ENCODE data around the gene IDI2.
"Not testable (repeated sequence)": the region's sequence is repeated elsewhere in the genome, so short reads cannot be mapped to it uniquely, and the experiment has no call there.

IDI2 gene

DNA sequence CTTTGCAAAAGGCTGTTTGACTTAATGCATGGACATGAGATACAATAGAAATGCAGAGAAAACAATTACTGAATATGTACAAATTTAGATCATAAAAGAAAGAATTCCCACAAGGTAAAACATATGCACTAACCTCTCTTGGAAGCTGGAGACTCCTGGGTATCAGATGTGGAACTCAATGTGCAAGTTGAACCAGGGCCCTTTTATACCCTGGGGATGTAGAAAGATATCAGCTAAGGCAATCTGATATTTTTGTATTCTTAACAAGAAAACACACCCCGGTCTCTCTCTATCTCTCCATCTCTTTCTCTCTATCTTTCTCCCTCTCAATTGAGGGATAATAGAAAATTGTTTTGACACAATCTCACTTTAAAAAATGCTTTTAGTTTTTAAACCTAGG, at the start of gene IDI2:
IDI2 (minus strand) TSS at position 177 of the 400 bp plus-strand sequence. CDS start 1,136 bp downstream, outside the sequence.
- DNase-seq, result no peak

DNA sequence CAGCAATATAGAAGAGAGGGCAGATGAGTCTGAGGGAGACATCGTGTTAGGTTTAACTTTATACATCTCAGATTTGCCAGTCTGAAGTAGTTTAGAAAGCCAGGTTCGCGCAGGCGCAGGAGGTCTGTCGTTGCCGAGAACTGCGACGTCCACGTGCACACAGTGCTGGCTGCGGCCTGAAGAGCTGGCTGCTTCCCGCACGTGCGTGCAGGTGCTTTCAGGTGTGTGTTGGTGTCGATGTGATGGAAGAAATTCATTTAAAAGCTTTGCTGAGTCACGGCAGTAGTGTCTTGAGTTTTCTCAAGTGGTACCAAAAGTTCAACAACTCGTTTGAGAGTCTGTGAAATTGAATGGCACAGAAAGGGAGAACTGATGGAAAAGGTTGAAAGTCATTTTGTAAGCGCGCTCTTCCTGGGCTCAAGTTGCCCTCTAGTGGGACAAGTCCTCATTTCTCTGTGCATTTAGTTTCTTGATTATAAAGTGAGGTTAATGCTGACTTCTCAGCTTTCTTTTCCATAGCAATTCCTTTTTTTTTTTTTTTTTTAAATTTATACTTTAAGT, 49.2 kb upstream of the IDI2 start:
- DNase-seq, result no peak

DNA sequence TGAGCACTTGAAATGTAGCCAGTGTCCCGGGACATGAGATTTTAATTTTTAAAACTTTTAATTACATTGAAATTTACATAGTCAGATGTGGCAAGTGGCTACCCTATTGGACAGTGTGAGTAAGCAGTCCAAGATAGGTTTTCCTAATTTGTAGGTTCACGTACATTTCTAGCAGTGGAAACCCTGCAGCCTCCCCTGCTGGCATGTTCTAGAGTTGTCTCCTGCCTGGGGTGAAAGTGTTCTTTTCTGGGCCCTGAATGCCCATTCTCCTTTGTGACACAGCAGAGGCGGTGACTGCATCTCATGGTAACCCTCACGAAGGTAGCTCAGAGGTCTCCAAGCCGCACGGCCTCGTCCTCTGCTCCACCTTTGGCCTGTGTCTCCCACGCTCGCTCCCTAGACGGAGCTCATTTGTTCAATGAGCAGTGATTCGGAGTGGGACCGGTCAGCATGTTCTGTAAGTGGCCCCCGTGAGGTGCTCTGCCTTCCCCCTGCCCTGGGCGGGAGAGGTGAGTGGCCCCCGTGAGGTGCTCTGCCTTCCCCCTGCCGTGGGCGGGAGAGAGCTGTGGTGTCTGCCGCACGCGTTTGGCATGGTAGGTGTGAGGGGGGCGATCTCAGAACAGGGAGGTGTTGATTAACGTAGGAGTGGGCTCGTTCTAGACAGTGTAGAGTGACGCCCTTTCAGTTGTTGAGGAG, 48.5 kb upstream of the IDI2 start:
- DNase-seq, result no peak

DNA sequence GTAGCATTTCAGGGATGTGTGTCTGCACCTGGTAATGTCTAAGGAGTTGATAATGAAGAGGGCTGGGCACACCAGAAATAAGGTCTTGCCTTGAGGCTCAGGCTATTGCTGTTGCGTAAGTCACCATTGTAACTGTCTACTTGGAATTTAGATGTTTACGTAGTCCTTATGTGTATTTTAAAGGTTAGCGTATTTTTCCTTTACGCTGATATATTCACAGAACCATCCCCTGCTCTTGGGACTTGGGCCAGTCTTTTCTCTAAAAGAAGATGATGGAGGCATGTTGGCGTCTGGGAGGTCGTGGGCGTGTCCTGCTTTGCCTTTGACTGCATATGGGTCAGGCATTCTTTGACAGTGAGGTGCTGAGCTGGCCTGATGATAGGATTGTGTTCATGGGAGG, 45.3 kb upstream of the IDI2 start:
- DNase-seq, result no peak

DNA sequence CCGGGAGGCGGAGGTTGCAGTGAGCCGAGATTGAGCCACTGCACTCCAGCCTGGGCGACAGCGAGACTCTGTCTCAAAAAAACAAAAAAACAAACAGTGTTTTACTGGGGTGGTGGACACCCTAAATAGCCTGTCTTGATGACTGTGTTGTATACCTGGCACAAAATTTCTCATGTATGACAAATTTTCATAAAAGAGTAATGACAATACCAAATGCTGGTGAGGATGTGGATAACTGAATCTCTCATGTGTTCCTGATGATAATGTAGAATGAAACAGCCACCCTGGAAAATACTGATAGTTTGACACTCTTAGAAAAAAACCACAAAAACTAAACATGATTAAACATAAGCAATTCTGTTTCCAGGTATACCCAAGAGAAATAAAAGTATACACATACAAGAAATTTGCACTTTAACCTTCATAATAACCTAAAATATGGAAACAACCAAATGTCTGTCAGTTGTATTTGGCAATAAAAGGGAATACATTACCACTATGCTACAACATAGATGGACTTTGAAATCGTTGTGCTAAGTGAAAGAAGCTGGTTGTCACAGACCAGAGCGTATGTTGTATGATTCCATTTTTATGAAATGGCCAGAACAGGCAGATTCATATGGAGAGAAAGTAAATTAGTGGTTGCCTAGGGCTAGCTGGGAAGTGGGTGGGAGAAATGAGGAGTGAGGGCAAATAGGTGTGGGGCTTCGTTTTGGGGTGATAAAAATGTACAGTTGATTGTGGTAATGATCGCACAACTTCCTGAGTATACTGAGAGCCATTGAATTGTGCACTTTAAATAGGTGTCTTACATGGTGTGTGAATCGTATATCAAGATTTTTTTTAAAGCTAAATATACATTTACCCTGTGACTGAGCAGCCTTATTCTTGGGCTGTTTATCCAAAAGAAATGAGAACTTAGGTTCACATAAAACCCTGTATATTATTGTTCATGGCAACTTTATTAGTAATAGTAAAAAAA, 43.0 kb upstream of the IDI2 start:
- DNase-seq, result no peak

DNA sequence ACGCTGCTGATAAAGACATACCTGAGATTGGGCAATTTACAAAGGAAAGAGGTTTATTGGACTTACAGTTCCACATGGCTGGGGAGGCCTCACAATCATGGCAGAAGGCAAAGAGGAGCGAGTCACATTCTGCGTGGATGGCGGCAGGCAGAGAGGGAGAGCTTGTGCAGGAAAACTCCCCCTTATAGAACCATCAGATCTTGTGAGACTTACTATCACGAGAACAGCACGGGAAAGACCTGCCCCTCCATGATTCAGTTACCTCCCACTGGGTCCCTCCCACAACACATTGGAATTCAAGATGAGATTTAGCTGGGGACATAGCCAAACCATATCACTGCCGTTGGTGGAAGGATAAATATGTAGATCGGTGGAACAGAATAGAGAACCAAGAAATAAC, 41.1 kb upstream of the IDI2 start:
- not testable (repeated sequence) for DNase-seq

DNA sequence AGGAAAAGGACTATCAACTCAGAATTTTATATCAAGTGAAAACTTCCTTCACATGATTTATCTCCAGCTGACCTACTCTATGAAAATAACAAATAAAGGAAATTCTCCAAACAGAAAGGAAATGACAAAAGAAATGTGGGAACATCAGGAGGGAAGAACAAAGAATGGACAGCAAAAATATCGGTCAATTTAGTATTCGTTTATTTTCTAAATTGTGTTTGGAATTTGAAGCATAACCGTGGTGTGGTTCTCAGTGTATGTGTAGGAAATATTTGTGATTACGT, 39.2 kb upstream of the IDI2 start:
- DNase-seq, result no peak

DNA sequence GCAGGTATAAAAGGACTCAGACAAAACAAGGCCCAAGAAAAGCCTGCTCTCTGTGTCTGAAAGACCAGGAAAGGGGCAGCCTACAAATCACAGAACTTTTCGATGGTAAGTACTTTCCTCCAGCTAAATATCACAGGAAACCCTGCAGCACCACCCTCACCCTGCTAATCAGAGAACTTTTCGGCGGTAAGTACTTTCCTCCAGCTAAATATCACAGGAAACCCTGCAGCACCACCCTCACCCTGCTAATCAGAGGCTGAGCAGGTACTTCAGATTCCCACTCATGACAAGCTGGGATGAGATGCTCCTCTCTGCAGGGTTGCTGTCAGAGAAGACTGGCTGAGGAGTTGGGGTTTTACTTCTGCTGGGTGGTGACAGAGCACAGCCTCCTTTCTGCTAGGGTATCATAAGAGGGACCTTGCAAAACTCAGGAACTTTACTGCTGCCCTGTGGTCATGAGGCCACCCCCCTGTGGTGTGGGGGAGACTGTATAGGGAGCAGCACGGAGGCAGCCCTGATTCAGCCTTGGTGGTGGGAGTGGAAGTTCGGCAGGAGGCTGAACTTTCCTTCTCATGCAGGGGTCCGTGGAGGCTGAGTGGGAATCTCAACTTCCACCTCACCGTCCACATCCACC, 37.7 kb upstream of the IDI2 start:
- DNase-seq, result peak in 1 of 2 experiments; percentile 42

DNA sequence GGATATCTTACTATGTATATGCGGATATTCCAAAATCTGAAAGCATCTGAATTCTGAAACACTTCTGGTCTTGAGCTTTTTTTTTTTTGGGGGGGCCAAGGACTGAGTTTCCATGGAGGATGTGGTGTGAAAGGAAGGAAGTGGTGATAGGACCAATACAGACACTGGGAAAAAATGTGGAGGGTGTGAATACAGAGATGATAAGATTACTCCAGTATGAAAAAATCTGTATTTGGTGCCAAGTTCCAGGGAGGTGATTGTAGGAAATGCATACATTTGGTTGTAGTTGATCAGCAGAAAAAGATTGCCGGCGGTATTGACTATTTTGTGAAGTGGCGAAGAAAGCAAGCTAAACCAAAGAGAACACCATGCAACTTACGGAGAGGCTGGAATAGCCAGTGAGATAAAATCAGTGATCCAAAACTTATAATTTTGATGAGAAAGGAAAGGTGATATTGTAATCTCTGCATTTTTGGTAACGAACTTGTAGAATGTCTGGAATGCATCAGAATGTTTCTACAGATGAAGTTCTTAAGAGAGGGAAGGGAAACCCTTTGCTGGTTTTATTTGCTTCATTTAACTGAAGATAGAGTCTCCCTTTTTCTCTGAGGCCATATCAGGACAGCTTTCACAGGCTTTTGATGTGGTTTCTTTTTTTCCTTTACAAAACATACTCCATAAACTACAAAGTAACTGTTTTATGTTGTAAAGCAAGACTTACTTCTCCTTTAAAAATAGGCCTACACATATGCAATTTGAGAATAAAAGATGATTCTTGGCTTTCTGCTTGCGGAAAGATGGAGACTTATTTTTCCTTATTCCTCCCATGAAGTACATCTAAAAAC, 36.5 kb upstream of the IDI2 start:
- no peak for DNase-seq

DNA sequence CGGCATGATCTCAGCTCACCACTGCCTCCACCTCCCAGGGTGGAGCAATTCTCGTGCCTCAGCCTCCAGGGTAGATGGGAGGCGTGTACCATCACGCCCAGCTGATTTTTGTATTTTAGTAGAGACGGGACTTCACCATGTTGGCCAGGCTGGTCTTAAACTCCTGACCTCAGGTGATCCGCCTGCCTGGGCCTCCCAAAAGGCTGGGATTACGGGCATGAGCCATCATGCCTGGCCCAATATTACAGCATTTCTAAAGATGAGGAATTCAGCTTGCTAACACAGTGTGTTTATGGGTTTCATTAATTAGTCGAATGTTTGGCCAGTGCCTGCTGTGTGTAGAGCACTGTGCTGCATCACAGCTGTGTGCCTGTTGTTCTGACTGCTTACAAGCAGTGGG, 34.2 kb upstream of the IDI2 start:
- no peak for DNase-seq

DNA sequence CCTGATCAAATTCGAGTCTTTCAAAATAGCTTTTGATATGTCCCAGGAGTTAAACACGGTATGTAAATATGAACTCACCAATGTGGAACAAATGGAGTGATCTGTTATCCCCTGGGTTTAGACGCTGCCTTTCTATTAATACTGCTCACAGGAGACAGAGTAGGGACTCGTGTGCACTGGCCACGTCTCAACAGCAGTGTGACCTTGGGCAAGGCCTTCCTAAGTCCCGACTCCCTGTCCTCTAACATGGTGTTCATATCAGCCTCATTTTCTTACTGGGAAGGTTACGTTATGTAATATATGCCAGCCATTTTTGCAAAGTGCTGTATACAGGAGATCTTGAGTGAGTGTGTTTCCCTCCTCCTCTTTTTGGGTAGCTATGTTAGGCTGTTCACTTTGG, 32.4 kb upstream of the IDI2 start:
- no peak for DNase-seq

DNA sequence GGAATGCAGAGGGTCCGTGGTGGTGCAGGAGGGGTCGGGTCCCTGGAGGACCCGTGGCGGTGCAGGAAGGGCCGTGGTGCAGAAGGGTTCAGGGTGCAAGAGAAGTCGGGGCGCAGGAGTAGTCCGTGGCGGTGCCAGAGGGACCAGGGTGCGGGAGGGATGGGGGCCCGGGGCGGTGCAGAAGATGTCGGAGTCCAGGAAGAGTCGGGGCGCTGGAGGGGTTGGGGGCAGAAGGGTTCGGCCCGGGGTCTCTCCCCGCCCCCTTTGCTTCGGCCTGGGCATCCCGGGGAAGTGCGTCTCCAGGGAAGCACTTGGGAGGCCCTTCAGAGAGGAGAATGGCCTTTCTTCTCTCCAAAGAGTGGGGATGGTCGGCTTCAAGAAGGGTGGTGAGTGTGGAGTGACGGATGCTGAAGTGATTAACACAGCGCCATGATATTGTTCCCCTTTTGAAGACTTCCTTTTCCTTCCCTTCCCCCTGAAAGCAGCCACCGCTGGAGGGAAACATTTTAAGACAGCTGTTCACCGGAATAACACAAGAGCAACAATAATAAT, 31.5 kb upstream of the IDI2 start:
- no peak for DNase-seq

DNA sequence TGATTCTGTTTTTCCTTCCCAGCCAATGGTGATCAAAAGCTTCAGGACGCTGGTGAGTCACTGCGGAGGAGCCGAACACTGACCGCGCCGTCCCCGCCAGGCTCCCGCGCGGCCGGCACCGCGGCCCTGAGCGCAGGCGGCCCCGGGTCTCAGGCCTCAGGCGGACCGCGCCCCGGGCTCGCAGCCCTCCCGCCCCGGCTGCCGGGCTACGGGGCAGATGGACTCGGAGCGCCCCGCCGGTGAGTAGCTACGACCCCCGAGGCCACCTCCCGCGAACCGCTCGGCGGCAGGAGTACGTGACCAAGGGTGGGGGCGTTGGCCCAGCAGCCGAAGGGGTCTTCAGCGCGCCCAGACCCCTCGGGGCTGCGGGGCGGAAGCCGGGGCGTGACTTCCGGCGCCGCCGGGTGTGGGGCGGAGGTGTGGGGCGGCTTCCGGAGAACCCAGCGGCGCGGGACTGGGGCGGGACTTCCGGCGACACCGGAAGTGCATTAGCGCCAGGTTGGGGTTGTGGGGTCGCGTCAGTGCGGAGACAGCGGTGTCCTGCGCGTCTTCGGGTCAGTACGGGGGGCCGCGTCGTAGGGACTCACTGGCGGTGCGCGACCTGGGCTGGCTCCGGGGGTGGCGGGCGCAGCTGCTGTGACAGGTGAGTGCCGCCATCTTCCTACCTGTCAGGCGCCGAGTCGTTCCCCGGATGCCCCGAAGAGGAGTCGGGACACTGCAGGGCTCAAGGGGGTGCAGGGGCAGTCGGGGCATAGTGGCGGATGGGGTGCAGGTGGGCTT, 30.9 kb upstream of the IDI2 start, which contains the start of gene WDR37:
WDR37 (plus strand) TSS at position 60 of the 780 bp plus-strand sequence. CDS start 15,771 bp downstream, outside the sequence.
- peak; percentile 89 to 92 for DNase-seq

DNA sequence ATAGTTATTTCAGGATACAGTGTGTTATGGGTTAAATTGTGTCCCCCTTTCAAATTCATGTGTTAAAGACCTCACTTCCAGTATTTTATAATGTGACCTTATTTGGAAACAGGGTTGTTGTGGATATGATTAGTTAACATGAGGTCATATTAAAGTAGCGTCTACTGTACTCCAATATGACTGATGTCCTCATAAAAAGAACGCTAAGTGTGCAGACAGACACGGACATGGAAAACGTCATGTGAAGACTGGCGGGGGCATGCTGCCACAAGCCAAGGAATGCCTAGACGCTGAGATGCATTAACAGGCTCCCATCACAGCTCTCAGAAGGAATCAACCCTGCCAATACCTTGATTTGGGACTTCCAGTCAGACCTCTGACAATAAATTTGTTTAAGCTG, 29.0 kb upstream of the IDI2 start:
- no peak for DNase-seq

DNA sequence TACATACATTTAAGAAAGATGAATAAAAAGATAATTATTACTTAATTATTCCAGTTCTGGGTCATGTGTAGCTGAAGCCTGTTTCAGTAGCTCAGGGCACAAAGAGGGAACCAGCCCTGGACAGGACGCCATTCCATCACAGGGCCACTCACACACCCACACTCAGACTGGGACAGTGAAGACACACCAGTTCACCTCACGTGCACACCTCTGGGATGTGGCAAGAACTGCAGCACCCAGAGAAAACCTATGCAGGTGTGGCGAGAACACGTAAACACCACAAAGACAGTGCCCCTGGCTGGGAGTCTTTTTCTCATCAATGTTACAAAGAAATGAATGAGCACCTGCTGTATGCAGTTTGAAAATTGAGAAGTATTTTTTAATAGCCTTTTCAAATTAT, 24.9 kb upstream of the IDI2 start:
- peak; percentile 54 to 56 for DNase-seq

DNA sequence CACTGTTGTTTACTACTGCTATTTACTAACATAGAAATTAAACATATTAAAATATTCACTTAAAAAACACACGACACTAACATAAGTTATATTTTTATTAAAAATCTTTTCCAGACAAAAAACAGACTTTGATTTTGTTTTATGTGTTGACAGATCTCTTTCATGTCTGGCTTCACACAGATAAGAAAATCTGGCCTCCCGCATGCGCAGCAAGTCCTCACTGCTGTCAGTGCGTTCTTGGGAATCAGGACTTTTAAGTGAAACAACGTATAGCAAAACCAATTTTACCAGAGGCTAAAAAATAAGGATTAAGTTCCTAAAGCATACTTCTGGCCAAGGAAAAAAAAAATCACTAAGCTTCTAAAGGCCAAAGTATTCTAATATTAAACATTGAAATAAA, 24.5 kb upstream of the IDI2 start:
- DNase-seq, result no peak

DNA sequence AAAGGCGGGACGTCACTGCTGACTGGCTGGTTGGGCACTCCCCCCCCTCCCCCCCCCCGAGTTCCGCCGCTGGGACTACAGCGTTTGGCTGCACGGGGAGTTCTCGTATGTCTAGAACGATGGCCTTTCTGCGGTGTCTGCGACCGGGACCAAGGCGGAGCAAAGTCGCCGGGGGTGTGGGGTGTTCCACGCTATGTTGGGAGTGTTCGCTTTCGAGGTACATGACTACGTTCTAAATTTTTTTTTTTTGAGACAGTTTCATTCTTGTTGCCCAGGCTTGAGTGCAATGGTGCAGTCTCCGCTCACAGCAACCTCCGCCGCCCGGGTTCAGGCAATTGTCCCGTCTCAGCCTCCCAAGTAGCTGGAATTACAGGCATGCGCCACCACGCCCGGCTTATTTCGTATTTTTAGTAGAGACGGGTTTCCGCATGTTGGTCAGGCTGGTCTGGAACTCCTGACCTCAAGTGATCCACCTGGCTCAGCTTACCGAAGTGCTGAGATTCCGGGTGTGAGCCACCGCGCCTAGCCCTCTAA, 23.8 kb upstream of the IDI2 start:
- DNase-seq, result no peak

DNA sequence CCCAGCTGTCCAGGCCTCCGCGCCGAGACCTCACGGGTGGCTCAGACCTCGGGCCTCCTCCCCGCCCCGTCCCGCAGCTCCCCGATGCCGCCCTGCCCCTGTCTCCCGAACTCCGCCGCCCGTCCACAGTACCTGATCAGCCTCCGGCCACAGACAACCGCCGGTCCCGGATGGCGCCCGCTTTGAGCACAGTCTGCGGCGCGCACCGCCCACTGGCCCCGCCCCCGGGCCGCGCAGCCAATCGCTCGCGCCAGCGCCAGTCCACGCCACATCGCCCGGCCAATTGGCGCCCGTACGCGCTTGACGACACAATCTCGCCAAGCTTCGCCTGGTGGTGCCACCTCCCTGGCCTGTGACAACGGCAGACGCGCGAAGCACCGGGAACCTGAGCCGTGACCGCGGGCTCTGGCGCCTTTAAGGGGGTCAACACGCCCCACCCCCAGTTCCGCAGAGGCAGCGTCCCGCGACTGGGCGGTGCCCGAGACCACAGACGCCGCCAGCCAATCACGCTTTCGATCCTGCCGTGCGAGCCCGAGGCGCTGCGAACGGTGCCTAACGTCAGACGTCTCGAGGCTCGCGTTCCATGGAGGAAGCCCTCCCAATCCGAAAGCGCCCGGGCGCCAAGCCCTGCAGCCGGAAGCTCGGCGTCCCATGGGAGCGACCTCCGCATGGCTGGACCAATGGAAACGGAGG, 23.2 kb upstream of the IDI2 start, which contains the start of gene IDI1:
IDI1 (minus strand) TSS at position 388 of the 693 bp plus-strand sequence; CDS start at position 272, 116 bp downstream.
- peak; percentile 96 to 97 for DNase-seq

DNA sequence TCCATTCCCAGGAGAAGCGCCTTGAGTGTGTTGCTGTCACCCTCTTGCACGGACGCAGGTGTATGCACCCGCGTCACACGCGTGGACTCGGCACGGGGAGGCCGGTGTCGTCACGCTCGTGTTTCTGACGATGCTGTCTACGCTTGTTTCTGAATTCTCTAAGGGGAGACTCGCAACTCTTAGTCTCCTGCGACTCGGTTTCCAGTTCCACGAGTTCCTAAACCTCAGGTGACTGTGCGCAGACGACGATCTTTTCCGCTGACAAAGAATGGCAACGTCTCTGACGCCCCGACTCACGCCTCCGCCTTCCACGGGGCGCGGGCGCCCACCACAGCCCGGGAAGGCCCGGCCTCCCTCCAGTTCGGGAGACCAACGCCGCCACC, 22.7 kb upstream of the IDI2 start:
- no peak for DNase-seq

DNA sequence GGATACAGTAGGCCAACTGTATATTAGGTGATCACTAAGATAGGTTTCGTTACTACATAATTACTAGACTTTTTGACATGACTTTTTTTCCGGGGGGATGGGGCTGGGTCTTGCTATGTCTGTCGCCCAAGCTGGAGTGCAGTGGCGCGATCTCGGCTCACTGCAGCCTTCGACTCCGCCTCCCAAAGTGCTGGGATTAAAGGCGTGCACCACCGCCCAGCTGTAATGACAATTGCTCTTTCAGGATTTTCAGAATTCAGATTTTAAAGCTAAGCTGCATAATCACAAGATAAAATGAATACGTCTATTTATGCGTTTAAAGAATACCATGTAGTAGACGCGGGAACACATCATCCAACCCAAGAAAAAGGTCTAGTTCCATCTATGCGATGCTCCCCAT, 22.3 kb upstream of the IDI2 start:
- peak in 1 of 2 experiments; percentile 41 for DNase-seq
